Tibial nerve (tissue), 3 donors: ENCODE results near the gene CLASP1.

ENCODE experiments used
- POLR2A ChIP-seq, 2 donors: fragments of 450-650 bp; IDR thresholded peaks; one replicate each; pipeline ENCODE4 v1.6.1; 2017; ENCODE audit warnings: antibody characterized with exemption in 2 of 2, mild to moderate bottlenecking in 2 of 2, moderate library complexity in 2 of 2
- TF ChIP-seq, protein P1 (sequence below), 5 experiments: fragments of 200-600 bp in 3 of 5; fragments of 450-650 bp in 2 of 5; sonication (generic) in 3 of 5; IDR thresholded peaks; one replicate each; pipeline ENCODE4 v1.5.1; 2016 to 2019; ENCODE audit warnings: antibody characterized with exemption in 5 of 5, mild to moderate bottlenecking in 3 of 5, moderate library complexity in 2 of 5

GRCh38 chr2:121291251-121291580 lies 358.0 kb downstream of the CLASP1 start:
- TF ChIP-seq, protein P1, sequence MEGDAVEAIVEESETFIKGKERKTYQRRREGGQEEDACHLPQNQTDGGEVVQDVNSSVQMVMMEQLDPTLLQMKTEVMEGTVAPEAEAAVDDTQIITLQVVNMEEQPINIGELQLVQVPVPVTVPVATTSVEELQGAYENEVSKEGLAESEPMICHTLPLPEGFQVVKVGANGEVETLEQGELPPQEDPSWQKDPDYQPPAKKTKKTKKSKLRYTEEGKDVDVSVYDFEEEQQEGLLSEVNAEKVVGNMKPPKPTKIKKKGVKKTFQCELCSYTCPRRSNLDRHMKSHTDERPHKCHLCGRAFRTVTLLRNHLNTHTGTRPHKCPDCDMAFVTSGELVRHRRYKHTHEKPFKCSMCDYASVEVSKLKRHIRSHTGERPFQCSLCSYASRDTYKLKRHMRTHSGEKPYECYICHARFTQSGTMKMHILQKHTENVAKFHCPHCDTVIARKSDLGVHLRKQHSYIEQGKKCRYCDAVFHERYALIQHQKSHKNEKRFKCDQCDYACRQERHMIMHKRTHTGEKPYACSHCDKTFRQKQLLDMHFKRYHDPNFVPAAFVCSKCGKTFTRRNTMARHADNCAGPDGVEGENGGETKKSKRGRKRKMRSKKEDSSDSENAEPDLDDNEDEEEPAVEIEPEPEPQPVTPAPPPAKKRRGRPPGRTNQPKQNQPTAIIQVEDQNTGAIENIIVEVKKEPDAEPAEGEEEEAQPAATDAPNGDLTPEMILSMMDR (IDR thresholded peaks at IDR 0.05): no peak
- no peak for TF ChIP-seq POLR2A (IDR thresholded peaks at IDR 0.05)
